Measurements from ENCODE around the gene LASP1NB.

LASP1NB gene

DNA sequence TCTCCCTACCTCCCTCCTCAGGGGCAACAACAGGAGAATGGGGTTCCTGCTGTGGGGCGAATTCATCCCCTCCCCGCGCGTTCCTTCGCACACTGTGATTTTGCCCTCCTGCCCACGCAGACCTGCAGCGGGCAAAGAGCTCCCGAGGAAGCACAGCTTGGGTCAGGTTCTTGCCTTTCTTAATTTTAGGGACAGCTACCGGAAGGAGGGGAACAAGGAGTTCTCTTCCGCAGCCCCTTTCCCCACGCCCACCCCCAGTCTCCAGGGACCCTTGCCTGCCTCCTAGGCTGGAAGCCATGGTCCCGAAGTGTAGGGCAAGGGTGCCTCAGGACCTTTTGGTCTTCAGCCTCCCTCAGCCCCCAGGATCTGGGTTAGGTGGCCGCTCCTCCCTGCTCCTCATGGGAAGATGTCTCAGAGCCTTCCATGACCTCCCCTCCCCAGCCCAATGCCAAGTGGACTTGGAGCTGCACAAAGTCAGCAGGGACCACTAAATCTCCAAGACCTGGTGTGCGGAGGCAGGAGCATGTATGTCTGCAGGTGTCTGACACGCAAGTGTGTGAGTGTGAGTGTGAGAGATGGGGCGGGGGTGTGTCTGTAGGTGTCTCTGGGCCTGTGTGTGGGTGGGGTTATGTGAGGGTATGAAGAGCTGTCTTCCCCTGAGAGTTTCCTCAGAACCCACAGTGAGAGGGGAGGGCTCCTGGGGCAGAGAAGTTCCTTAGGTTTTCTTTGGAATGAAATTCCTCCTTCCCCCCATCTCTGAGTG lies 5.9 kb upstream of the LASP1NB start:
- 97% methylated on average over 16 of the region's 16 CpGs for WGBS (ENCODE audit: low lambda C conversion rate)
- TF ChIP-seq MYNN (CRISPR knock-in tag; IDR thresholded peaks at IDR 0.05; ENCODE audit: low read depth) (no peak), ARHGAP35 (CRISPR knock-in tag; IDR thresholded peaks at IDR 0.05; ENCODE audit: borderline replicate concordance) (no peak), ZNF737 (CRISPR knock-in tag; IDR thresholded peaks at IDR 0.05; ENCODE audit: borderline replicate concordance) (no peak), ZNF124 (CRISPR knock-in tag; IDR thresholded peaks at IDR 0.05) (no peak), HMG20A (CRISPR knock-in tag; IDR thresholded peaks at IDR 0.05; ENCODE audit: borderline replicate concordance) (no peak), RNF219 (CRISPR knock-in tag; IDR thresholded peaks at IDR 0.05) (no peak), SP1 (IDR thresholded peaks at IDR 0.05) (no peak), SP1 (CRISPR knock-in tag; IDR thresholded peaks at IDR 0.05) (no peak), FOSL1 (CRISPR knock-in tag; IDR thresholded peaks at IDR 0.05; ENCODE audit: borderline replicate concordance) (no peak)
- TF ChIP-seq, protein P1, sequence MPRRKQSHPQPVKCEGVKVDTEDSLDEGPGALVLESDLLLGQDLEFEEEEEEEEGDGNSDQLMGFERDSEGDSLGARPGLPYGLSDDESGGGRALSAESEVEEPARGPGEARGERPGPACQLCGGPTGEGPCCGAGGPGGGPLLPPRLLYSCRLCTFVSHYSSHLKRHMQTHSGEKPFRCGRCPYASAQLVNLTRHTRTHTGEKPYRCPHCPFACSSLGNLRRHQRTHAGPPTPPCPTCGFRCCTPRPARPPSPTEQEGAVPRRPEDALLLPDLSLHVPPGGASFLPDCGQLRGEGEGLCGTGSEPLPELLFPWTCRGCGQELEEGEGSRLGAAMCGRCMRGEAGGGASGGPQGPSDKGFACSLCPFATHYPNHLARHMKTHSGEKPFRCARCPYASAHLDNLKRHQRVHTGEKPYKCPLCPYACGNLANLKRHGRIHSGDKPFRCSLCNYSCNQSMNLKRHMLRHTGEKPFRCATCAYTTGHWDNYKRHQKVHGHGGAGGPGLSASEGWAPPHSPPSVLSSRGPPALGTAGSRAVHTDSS (CRISPR knock-in tag; conservative IDR thresholded peaks at IDR 0.05): no peak
- TF ChIP-seq, protein P2, sequence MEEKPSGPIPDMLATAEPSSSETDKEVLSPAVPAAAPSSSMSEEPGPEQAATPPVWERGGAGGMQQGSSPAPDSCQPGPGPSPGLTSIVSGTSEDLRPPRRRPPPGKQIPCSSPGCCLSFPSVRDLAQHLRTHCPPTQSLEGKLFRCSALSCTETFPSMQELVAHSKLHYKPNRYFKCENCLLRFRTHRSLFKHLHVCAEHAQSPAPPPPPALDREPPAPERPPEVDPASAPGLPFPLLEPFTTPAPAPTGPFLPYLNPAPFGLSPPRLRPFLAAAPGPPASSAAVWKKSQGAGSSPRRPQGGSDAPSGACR (CRISPR knock-in tag; IDR thresholded peaks at IDR 0.05): no peak
- ChIA-PET POLR2A (no interaction called here), CTCF (ENCODE audit: low intra/inter-chr PET ratio, low total read pairs) (interaction anchor here (0.6 kb wide), 1 partner anchor 59 kb away, joined by 4 read pairs; no protein-coding TSS in a partner anchor)
- no peaks in the 10 kb centered on the region for H3K9me3 ChIP-seq (ENCODE audit: low read length)
- no peak overlapping the region for H3K27ac ChIP-seq (ENCODE audit: extremely low read length, insufficient read depth, low read length)
- H3K4me3 ChIP-seq (replicated peaks in 1 of 3; ENCODE audit: insufficient read depth in 1 of 3, low read depth in 2 of 3, low read length in 3 of 3): no peak overlapping the region
- H3K79me2 ChIP-seq (ENCODE audit: insufficient read depth, low read length): no peaks in the 10 kb centered on the region
- FAIRE-seq (no peak), DNase-seq (ENCODE audit: low spot score) (no peak), ATAC-seq (no peak)
- no peak overlapping the region for H2AFZ ChIP-seq (ENCODE audit: low read length)
- no peaks in the 10 kb centered on the region for H3K27me3 ChIP-seq (ENCODE audit: control insufficient read depth in 1 of 2, insufficient read depth in 2 of 2, low read length in 2 of 2)
- no peak overlapping the region for H3K4me2 ChIP-seq (ENCODE audit: low read depth, low read length)
- H3K9ac ChIP-seq (ENCODE audit: insufficient read depth, low read depth, low read length): no peak overlapping the region
- H3K36me3 ChIP-seq (replicated peaks in 1 of 2; ENCODE audit: control insufficient read depth in 1 of 2, insufficient read depth in 2 of 2, low read length in 2 of 2): peaks cover 25 to 47% of the 10 kb centered on the region in 2 experiments
- no peaks in the 10 kb centered on the region; the same call in 1 of the 2 replicates for H4K20me1 ChIP-seq (ENCODE audit: insufficient read depth, low read length)
- intact Hi-C loops (cut with micrococcal nuclease; ENCODE audit: unreplicated experiment) (loop anchor here (5.0 to 10.0 kb wide), 2 partner anchors 47 to 235 kb away; partner anchors contain the start of genes LASP1 and PLXDC1), in situ Hi-C loops (cut with HindIII; ENCODE audit: extremely low pct_ligation_motif_present, low pct_unique_long_range_greater_than_20kb) (no loop called here)
- peaks cover 42% of the 10 kb centered on the region for H3K4me1 ChIP-seq (ENCODE audit: insufficient read depth, low read length)
- BruUV-seq (replicated peaks): no TSS peak

Data from HepG2 (cell line).